Esophagus squamous epithelium (tissue), 4 donors: ENCODE data around the gene DGKD.

Experiments used
- CTCF ChIP-seq, 6 experiments: fragments of 450-650 bp in 4 of 6; fragments of 200-600 bp in 2 of 6; sonication (generic) in 2 of 6; IDR thresholded peaks; one replicate each; pipeline ENCODE4 v1.5.1; 2016 to 2019; ENCODE audit warnings: antibody characterized with exemption in 6 of 6, mild to moderate bottlenecking in 4 of 6, moderate library complexity in 4 of 6
- POLR2A ChIP-seq, 4 donors: fragments of 450-650 bp; IDR thresholded peaks; one replicate each; pipeline ENCODE4 v1.6.1; 2017; ENCODE audit warnings: antibody characterized with exemption in 4 of 4, mild to moderate bottlenecking in 4 of 4, moderate library complexity in 3 of 4

GRCh38 chr2:233430081-233430480 lies 75.8 kb downstream of the DGKD start:
- TF ChIP-seq POLR2A (IDR thresholded peaks at IDR 0.05) (no peak), CTCF (IDR thresholded peaks at IDR 0.05) (no peak)
